OCI-LY7 (cell line): ENCODE results near the gene SMYD3. TPM values are rescaled to one million over a fixed set of nuclear protein-coding genes. Genes with fewer than 3 reads are reported as not detected.

Experiments
- BruUV-seq: library from RNA; stranded (reverse); fragments of 400-500 nt; replicated peaks from 2 replicates; lab custom pipeline; 2021; lab: Mats Ljungman, UMichigan
- CTCF ChIA-PET: fragments of 300-600 bp; sonication (Branson Sonifier 250); formaldehyde crosslinking; loops from one replicate; lab custom pipeline; 2022; ENCODE audit warnings: antibody characterized with exemption; ENCODE audit not compliant: unreplicated experiment; lab: Charles Lee
- POLR2A ChIA-PET: fragments of 300-600 bp; sonication (Branson Sonifier 250); formaldehyde crosslinking; loops from one replicate; lab custom pipeline; 2022; ENCODE audit warnings: antibody characterized with exemption; lab: Charles Lee
- DNase-seq: peaks from one replicate; pipeline ENCODE4 v3.0.0-alpha.2; 2015; ENCODE audit warnings: low spot score
- H2AFZ ChIP-seq: fragments of 200-600 bp; sonication (generic), shearing (Covaris generic); 2 replicates; pipeline ENCODE4 v1.6.1; 2014; ENCODE audit warnings: mild to moderate bottlenecking, antibody characterized with exemption, low read length, moderate library complexity
- H3K27ac ChIP-seq: fragments of 200-600 bp; sonication (generic); 2 replicates; pipeline ENCODE4 v1.5.1; 2014; ENCODE audit warnings: mixed run types, low read depth, mild to moderate bottlenecking, moderate library complexity, low read length, inconsistent platforms; ENCODE audit not compliant: poor library complexity, severe bottlenecking
- H3K36me3 ChIP-seq: fragments of 200-600 bp; sonication (generic); 2 replicates; pipeline ENCODE4 v1.6.1; 2014; ENCODE audit warnings: mild to moderate bottlenecking, antibody characterized with exemption, low read length, moderate library complexity, mixed read lengths; ENCODE audit not compliant: insufficient read depth
- H3K4me1 ChIP-seq: fragments of 200-600 bp; sonication (generic); 2 replicates; pipeline ENCODE4 v1.5.1; 2014; ENCODE audit warnings: mild to moderate bottlenecking, low read length; ENCODE audit not compliant: insufficient read depth, poor library complexity, severe bottlenecking
- H3K4me2 ChIP-seq: fragments of 200-600 bp; sonication (generic); 2 replicates; pipeline ENCODE4 v1.6.1; 2014; ENCODE audit warnings: mild to moderate bottlenecking, low read length
- H3K4me3 ChIP-seq: fragments of 200-600 bp; sonication (generic); 2 replicates; pipeline ENCODE4 v1.5.1; 2014; ENCODE audit warnings: mild to moderate bottlenecking, low read depth, low read length; ENCODE audit not compliant: poor library complexity, severe bottlenecking
- H3K79me2 ChIP-seq: fragments of 200-600 bp; sonication (generic); 2 replicates; pipeline ENCODE4 v1.6.1; 2016; ENCODE audit warnings: low read depth, mild to moderate bottlenecking, low read length, moderate library complexity, mixed read lengths; ENCODE audit not compliant: insufficient read depth
- H3K9me2 ChIP-seq: fragments of 200-600 bp; sonication (generic); 2 replicates; pipeline ENCODE4 v1.6.1; 2016; ENCODE audit warnings: mild to moderate bottlenecking, low read length, mixed read lengths; ENCODE audit not compliant: insufficient read depth
- H3K9me3 ChIP-seq: fragments of 200-600 bp; sonication (generic); 2 replicates; pipeline ENCODE4 v1.6.1; 2014; ENCODE audit warnings: mild to moderate bottlenecking, mixed run types, low read length, mixed read lengths
- H4K20me1 ChIP-seq: fragments of 200-600 bp; sonication (generic); 2 replicates; pipeline ENCODE4 v1.6.1; 2014; ENCODE audit warnings: mild to moderate bottlenecking, antibody characterized with exemption, low read length, moderate library complexity, mixed read lengths; ENCODE audit not compliant: insufficient read depth
- CTCF ChIP-seq: fragments of 200-600 bp; sonication (generic); conservative IDR thresholded peaks from 2 replicates; pipeline ENCODE4 v1.5.1; 2014; ENCODE audit warnings: mild to moderate bottlenecking, antibody characterized with exemption, low read length, moderate library complexity, mixed read lengths
- EZH2phosphoT487 ChIP-seq: fragments of 200-600 bp; sonication (generic); IDR thresholded peaks from 2 replicates; pipeline ENCODE4 v1.6.1; 2018; ENCODE audit warnings: low read depth, borderline replicate concordance, mild to moderate bottlenecking, mixed run types, antibody characterized with exemption, low read length, moderate library complexity, mixed read lengths
- intact Hi-C: fragments of 100-400 bp; cut with micrococcal nuclease; formaldehyde crosslinking; loops from one replicate; pipeline ENCODE4 v1.10.0; 2022; ENCODE audit not compliant: unreplicated experiment
- total RNA-seq, 2 experiments: library from RNA; depleted of rRNA in 1 of 2; stranded (reverse); fragments of >200 nt in 1 of 2; shearing (Covaris generic) in 1 of 2; gene quantifications; 2 replicates each; pipeline ENCODE4 v1.2.3, GENCODE V29; 2014 to 2022

Gene SMYD3
- total RNA-seq, 2 experiments from 2014 or later: 28.9 to 34.5 TPM

DNA sequence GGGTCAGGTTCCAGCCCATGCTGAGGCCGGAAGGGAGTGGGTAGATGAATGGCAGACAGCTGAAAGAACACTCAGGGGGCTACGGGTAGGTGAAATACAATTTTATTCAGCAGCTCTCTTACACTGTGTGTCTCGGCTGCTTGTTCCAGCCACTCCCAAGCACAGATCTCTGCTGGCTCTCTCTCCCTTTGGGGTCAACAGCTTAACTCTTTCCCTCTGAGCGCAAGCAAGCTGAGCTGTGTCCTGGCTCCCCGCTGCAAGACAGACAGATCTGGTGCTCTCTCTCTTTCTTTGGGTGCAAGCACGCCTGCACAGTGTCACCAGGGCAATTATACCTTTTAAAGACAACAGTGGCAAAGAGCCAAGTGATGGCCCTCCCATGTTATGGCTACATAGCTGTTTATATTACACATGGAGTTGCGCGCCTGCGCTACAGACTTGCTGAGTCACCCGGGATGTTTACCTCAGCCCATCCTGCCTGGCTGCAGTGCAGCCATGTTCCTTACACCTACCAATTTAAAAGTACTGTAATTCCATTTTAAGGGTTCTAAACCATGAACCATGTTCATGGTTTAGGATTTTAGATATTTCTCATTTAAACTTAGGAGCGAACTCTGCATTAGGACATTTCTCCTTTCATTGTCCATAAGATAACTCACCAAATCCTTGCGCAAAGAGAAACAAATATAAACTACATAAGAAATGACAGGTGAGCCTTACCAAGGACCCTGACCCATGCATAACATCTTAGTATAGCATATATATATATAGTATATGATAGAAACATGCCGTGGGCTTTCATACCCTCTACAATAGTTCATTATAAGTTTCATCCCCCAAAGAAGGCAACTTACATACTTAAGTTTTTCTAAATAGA, 396.5 kb downstream of the SMYD3 start:
- H3K27ac ChIP-seq: no peak overlapping the region
- H3K4me2 ChIP-seq: no peak overlapping the region
- CTCF ChIA-PET: no interaction called here
- intact Hi-C loops: no loop called here
- H3K79me2 ChIP-seq: no peaks in the 10 kb centered on the region
- no peaks in the 10 kb centered on the region for H3K36me3 ChIP-seq
- TF ChIP-seq CTCF (no peak), EZH2phosphoT487 (no peak)
- no peak for DNase-seq
- no peak overlapping the region for H2AFZ ChIP-seq
- no peaks in the 10 kb centered on the region for H3K4me1 ChIP-seq
- no TSS peak for BruUV-seq
- H4K20me1 ChIP-seq: no peaks in the 10 kb centered on the region
- H3K9me3 ChIP-seq: no peaks in the 10 kb centered on the region
- no peaks in the 10 kb centered on the region for H3K9me2 ChIP-seq
- POLR2A ChIA-PET: no interaction called here
- H3K4me3 ChIP-seq: no peak overlapping the region

- ChIA-PET POLR2A (interaction anchor here (0.5 to 1.4 kb wide), 2 partner anchors 8 to 861 kb away, joined by 5 to 6 read pairs; no protein-coding TSS in a partner anchor), CTCF (no interaction called here)
- Histone ChIP-seq H3K4me3 (no peak overlapping the region), H2AFZ (no peak overlapping the region), H3K9me3 (no peaks in the 10 kb centered on the region), H3K4me2 (no peak overlapping the region), H3K4me1 (no peaks in the 10 kb centered on the region), H3K36me3 (no peaks in the 10 kb centered on the region), H3K9me2 (no peaks in the 10 kb centered on the region), H3K27ac (no peak overlapping the region), H3K79me2 (no peaks in the 10 kb centered on the region), H4K20me1 (no peaks in the 10 kb centered on the region)
- intact Hi-C loops: no loop called here
- no TSS peak for BruUV-seq
- no peak for TF ChIP-seq EZH2phosphoT487
- no peak for TF ChIP-seq CTCF
- DNase-seq: no peak
Observed at GRCh38 chr1:246108278-246108925, 398.7 kb downstream of the SMYD3 start.
